Activated CD4-positive, alpha-beta memory T cell treated with anti-CD3 and anti-CD28 coated beads, Interleukin-2, amount 10 ng/mL, durations not matched to agents 7 days and 5 days (primary cell): ENCODE measurements around the gene CCDC170. TPM values are rescaled to one million over a fixed set of nuclear protein-coding genes. Genes with fewer than 3 reads are reported as not detected.

Experiments
- CTCF ChIA-PET: fragments of 350-600 bp; sonication (Branson Sonifier 250); formaldehyde crosslinking; loops from one replicate; lab custom pipeline; 2021; ENCODE audit warnings: antibody characterized with exemption, inconsistent platforms; lab: Charles Lee
- POLR2A ChIA-PET: fragments of 350-600 bp; sonication (Branson Sonifier 250); formaldehyde crosslinking; loops from one replicate; lab custom pipeline; 2021; ENCODE audit warnings: antibody characterized with exemption; lab: Charles Lee
- DNase-seq: peaks from one replicate; pipeline ENCODE4 v3.0.0-alpha.2; 2020
- H3K27ac Mint-ChIP-seq: one replicate; pipeline ENCODE4 v1.8.0; 2021; ENCODE audit warnings: mild to moderate bottlenecking, mixed read lengths
- H3K27me3 Mint-ChIP-seq: one replicate; pipeline ENCODE4 v1.8.0; 2021; ENCODE audit warnings: mixed read lengths
- H3K36me3 Mint-ChIP-seq: one replicate; pipeline ENCODE4 v1.8.0; 2021; ENCODE audit warnings: low read depth, mixed read lengths
- H3K4me1 Mint-ChIP-seq: one replicate; pipeline ENCODE4 v1.8.0; 2021; ENCODE audit warnings: mixed read lengths
- H3K4me3 Mint-ChIP-seq: one replicate; pipeline ENCODE4 v1.8.0; 2021; ENCODE audit warnings: mild to moderate bottlenecking, mixed read lengths
- H3K9me3 Mint-ChIP-seq: one replicate; pipeline ENCODE4 v1.8.0; 2021; ENCODE audit warnings: mixed read lengths
- total RNA-seq, 2 experiments: library from RNA; stranded (reverse); gene quantifications; one replicate each; pipeline ENCODE4 v1.2.3, GENCODE V29; 2021

CCDC170 gene
- total RNA-seq, 2 experiments from 2014 or later: not detected

DNA sequence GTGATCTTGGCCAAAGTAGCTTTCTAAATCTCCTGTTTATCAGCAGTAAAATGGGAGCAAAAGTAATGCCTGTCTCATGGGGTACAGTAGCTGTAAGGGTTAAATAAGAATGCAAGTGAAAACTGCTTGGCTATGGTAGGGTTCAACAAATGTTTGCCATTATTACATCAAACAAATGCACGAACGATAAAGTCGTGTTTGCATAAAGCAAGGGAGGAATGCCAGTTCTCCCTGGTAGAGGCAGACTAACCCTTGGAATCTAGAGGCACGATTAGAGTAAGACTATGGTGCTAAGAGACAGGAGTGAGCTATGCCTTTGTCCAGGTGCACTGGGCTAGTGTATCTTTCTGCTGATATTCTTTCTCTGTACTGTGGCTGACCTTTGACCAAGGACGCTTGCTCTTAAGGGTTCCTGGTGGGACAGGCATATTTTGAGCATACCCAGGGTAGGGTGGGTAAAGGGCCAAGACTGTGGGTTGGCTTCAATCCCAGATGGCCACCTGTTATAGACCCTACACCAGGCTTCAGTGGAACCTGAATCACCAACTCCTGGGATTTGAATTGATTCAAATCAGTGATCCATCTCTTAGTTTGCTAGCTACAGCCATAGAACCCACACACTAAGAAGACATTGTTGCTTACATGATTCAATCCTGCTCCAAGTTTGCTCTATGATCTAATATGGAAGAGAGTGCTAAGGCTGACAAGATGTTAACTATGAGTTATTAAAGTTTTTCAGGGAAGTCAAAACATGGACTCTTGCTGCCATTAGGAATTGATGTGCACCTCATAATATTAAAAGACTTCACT is 139.9 kb downstream of the CCDC170 start:
- Mint-ChIP-seq H3K27me3 (peaks cover 11% of the 10 kb centered on the region), H3K36me3 (no peaks in the 10 kb centered on the region), H3K27ac (no peak overlapping the region), H3K4me3 (no peak overlapping the region), H3K9me3 (no peaks in the 10 kb centered on the region), H3K4me1 (no peaks in the 10 kb centered on the region)
- ChIA-PET POLR2A (no interaction called here), CTCF (no interaction called here)
- DNase-seq: no peak

DNA sequence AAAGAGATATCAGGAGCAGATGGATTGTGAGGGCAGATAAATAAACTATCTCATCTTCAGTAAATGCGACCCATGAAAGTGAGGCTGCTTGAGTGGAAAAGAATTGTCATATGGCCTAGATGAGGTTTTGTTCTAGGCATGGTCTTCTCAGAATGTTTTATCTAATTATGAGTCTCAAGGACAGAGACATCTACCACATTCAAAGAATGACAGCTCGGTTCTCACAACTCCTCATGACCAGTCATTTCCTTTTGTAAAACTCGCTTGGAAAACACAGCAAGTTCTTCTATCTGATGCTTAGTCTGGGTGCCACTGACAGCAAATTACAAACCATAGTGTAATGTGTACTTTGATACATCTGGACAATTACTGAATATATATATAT is 140.5 kb downstream of the CCDC170 start:
- no peak for DNase-seq
- CTCF ChIA-PET: no interaction called here

DNA sequence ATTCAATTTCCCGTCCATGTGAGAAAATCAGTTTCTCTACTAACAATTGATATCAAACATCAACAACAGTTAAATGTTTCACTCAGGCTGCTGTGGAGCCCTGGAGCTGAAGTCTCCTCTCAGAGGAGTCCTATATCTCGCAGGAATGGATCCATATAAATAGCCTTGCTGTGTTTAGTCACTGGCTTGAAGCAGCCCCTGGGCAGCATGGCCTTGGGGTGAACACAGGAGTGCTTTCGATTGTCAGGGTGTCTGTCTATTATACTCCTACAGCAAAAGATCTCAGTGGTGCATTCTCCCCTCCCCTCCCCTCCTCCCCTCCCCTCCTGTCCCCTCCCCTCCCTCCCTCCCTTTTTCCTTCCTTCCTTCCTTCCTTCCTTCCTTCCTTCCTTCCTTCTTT is 141.9 kb downstream of the CCDC170 start:
- POLR2A ChIA-PET: no interaction called here
- DNase-seq: no peak
- H3K4me1 Mint-ChIP-seq: no peaks in the 10 kb centered on the region

More for the DNA sequence above, 140.5 kb downstream of the CCDC170 start:
- no peak overlapping the region for H3K4me3 Mint-ChIP-seq
- H3K27me3 Mint-ChIP-seq: peaks cover 11% of the 10 kb centered on the region
- POLR2A ChIA-PET: no interaction called here
- no peaks in the 10 kb centered on the region for H3K9me3 Mint-ChIP-seq
- H3K36me3 Mint-ChIP-seq: no peaks in the 10 kb centered on the region
- no peak overlapping the region for H3K27ac Mint-ChIP-seq
- H3K4me1 Mint-ChIP-seq: no peaks in the 10 kb centered on the region

DNA sequence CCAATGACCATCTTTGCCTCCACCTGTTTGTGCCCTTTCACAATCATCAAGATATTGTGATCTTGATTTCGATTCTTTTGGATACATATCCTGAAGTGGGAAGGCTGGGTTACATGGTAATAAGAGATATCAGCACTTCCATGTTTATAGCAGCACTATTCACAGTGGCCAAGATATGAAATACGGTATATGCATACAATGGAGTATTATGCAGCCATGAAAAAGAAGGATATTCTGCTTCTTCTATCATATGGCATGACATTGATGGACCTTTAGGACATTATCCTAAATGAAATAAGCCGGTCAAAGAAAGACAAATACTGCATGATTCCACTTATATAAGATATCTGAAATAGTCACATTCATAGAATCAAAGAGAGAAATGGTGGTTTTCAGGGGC is 144.0 kb downstream of the CCDC170 start:
- no peaks in the 10 kb centered on the region for H3K4me1 Mint-ChIP-seq
- no peak overlapping the region for H3K4me3 Mint-ChIP-seq
- no peak for DNase-seq
- H3K27me3 Mint-ChIP-seq: peaks cover 13% of the 10 kb centered on the region
- H3K27ac Mint-ChIP-seq: no peak overlapping the region
- POLR2A ChIA-PET: no interaction called here
- CTCF ChIA-PET: no interaction called here
- H3K36me3 Mint-ChIP-seq: no peaks in the 10 kb centered on the region
- peaks cover 2% of the 10 kb centered on the region for H3K9me3 Mint-ChIP-seq

More for the DNA sequence above, 141.9 kb downstream of the CCDC170 start:
- Mint-ChIP-seq H3K36me3 (no peaks in the 10 kb centered on the region), H3K9me3 (no peaks in the 10 kb centered on the region), H3K4me3 (no peak overlapping the region), H3K27ac (no peak overlapping the region), H3K27me3 (peaks cover 13% of the 10 kb centered on the region)
- CTCF ChIA-PET: no interaction called here

DNA sequence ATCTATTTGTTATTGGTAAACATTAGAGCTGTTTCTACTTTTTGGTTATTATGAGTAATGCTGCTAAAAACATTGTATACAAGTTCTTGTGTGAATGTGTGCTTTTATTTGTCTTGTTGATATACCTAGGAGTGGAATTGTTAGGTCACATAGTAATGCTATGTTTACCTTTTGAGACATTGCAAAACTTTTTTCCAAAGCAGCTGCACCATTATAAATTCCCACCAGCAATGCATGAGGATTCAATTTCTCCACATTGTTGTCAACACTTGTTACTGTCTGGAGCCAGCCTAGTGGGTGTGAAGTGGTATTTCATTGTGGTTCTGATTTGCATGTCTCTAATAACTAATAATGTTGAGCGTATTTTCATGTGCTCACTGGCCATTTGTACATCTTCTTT is 145.9 kb downstream of the CCDC170 start:
- CTCF ChIA-PET: interaction anchor here (0.7 kb wide), 1 partner anchor 200 kb away, joined by 3 read pairs; no protein-coding TSS in a partner anchor

DNA sequence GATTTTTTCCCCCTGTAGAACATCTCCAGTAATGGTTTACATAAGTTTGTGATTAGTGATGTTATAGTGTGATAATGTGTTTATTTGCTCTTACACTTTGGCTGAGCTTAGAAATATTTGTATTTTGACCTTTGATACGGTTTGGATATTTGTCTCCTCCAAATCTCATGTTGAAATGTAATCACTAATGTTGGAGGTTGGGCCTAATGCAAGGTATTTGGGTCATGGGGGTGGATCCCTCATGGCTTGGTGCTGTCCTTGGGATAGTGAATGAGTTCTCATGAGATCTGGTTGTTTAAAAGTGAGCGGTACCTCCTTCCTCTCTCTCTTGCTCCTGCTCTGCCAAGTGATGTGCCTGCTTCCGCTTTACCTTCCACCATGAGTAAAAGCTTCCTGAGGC is 147.2 kb downstream of the CCDC170 start:
- peaks cover 32% of the 10 kb centered on the region for H3K27me3 Mint-ChIP-seq
- CTCF ChIA-PET: no interaction called here
- peaks cover 2% of the 10 kb centered on the region for H3K9me3 Mint-ChIP-seq
- POLR2A ChIA-PET: no interaction called here
- no peaks in the 10 kb centered on the region for H3K4me1 Mint-ChIP-seq
- H3K4me3 Mint-ChIP-seq: no peak overlapping the region
- no peak overlapping the region for H3K27ac Mint-ChIP-seq
- no peaks in the 10 kb centered on the region for H3K36me3 Mint-ChIP-seq
- no peak for DNase-seq

More for the DNA sequence above, 145.9 kb downstream of the CCDC170 start:
- H3K4me1 Mint-ChIP-seq: no peaks in the 10 kb centered on the region
- H3K4me3 Mint-ChIP-seq: no peak overlapping the region
- no peak overlapping the region for H3K27ac Mint-ChIP-seq
- POLR2A ChIA-PET: no interaction called here
- H3K36me3 Mint-ChIP-seq: no peaks in the 10 kb centered on the region
- no peak for DNase-seq
- H3K27me3 Mint-ChIP-seq: peaks cover 23% of the 10 kb centered on the region
- peaks cover 2% of the 10 kb centered on the region for H3K9me3 Mint-ChIP-seq

DNA sequence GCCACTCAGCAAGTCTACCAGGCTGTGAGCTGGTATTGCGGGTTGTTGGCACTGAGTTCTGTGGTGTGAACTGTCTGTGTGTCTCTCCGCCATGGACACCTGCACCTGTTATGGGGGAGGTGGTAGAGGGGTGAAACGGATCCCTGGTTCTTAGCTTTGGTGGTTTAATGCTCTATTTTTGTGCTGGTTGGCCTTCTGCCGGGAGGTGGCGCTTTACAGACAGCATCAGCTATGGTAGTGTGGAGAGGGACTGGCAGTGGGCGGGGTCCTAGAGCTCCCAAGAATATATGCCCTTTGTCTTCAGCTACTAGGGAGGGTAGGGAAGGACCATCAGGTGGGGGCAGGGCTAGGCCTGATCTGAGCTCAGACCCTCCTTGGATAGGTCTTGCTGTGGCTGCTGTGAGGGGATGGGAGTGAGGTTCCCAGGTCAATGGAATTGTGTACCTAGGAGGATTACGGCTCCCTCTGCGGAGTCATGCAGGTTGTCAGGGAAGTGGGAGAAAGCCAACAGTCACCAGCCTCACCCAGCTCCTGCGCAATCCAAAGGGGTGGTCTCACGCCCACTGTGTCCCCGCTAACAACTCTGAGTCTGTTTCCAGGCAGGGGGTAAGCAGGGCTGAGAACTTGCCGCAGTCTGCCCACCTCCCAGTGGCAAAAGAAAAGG is 154.3 kb downstream of the CCDC170 start:
- ChIA-PET POLR2A (no interaction called here), CTCF (interaction anchor here (1.3 kb wide), 1 partner anchor 27 kb away, joined by 3 read pairs; no protein-coding TSS in a partner anchor)
- H3K9me3 Mint-ChIP-seq: no peaks in the 10 kb centered on the region
- H3K4me3 Mint-ChIP-seq: no peak overlapping the region
- DNase-seq: peak; percentile 19
- H3K27me3 Mint-ChIP-seq: peaks cover 38% of the 10 kb centered on the region
- H3K36me3 Mint-ChIP-seq: no peaks in the 10 kb centered on the region
- no peaks in the 10 kb centered on the region for H3K4me1 Mint-ChIP-seq
- no peak overlapping the region for H3K27ac Mint-ChIP-seq

DNA sequence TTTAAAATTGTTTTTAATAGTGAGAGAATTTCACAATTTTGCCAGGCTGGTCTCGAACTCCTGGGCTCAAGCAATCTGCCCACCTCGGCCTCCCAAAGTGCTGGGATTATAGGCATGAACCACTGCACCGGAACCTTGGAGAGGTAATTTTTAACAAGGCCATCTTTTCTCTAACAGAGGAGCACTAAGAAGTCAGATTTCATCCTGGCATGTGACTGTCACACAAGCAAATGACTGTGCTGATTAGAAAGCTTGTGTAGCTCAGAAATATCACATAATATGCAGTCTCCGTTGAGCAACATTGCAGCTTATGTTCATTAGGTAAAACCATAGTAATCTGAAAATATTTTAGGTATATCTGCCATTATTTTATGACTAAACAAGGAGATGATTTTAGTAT is 156.0 kb downstream of the CCDC170 start:
- Mint-ChIP-seq H3K4me1 (no peaks in the 10 kb centered on the region), H3K36me3 (no peaks in the 10 kb centered on the region), H3K27ac (no peak overlapping the region), H3K4me3 (no peak overlapping the region), H3K27me3 (peaks cover 30% of the 10 kb centered on the region), H3K9me3 (peaks cover under 1% of the 10 kb centered on the region)
- ChIA-PET CTCF (interaction anchor here (0.7 kb wide), 1 partner anchor 1014 kb away, joined by 3 read pairs; no protein-coding TSS in a partner anchor), POLR2A (no interaction called here)
- DNase-seq: no peak

DNA sequence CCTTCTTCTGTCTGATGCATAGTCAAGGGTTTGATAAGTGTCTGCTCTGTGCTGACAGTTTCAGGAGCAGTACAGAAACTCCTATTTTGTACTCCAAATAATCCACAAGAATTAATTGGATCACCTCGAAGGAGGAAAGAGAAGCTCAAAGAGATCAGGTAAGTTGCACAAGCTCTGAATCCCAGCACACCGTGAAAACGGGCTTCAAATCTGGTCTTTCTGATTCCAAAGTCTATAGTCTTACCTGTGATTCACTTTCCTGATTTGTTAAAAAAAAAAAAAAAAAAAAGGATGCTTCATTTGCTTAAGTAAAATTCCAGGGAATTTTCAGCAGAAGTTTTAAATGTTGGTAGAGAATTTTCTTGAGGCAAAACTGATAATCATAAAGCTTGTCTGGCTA is 157.8 kb downstream of the CCDC170 start:
- Mint-ChIP-seq H3K27ac (no peak overlapping the region), H3K4me1 (no peaks in the 10 kb centered on the region), H3K4me3 (no peak overlapping the region), H3K36me3 (no peaks in the 10 kb centered on the region), H3K9me3 (peaks cover 4% of the 10 kb centered on the region), H3K27me3 (peaks cover 17% of the 10 kb centered on the region)
- ChIA-PET POLR2A (no interaction called here), CTCF (no interaction called here)
- no peak for DNase-seq

DNA sequence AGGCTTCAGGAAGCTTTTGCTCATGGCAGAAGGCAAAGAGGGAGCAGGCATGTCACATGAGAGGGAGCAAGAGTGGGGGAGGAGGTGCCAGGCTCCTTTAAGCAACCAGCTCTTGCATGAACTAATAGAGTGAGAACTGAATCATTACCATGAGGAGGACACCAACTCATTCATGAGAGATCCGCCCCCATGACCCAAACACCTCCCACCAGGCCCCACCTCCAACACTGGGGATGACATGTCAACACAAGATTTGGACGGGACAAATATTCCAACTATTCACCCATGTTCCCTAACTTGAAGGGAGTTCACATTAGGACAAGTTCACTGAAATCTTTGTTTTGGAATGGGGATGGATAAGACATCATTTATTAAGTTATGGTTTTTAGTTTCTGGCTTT is 158.5 kb downstream of the CCDC170 start:
- H3K9me3 Mint-ChIP-seq: peaks cover 4% of the 10 kb centered on the region
- peaks cover 15% of the 10 kb centered on the region for H3K27me3 Mint-ChIP-seq
- ChIA-PET CTCF (no interaction called here), POLR2A (no interaction called here)
- H3K4me1 Mint-ChIP-seq: no peaks in the 10 kb centered on the region
- DNase-seq: no peak
- no peak overlapping the region for H3K27ac Mint-ChIP-seq
- H3K36me3 Mint-ChIP-seq: no peaks in the 10 kb centered on the region
- H3K4me3 Mint-ChIP-seq: no peak overlapping the region

DNA sequence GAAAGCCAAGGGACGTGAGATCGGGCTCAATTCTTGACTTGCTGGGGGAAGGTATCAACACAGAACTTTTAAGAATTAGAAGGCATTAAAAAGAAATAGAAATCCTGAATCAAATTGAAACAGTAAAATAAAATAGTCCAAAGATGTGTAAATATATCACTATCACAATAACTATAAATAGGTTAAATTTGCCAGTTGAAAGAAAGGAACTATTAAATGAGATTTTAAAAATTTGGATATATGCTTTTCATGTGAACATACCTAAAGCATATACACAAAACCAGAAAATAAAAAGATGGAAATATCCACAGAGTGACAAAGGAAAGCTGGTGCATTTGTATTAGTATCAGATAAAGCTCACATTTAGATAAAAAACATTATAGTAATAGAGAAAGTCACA is 161.3 kb downstream of the CCDC170 start:
- H3K27me3 Mint-ChIP-seq: peaks cover 9% of the 10 kb centered on the region
- no peak for DNase-seq
- no peaks in the 10 kb centered on the region for H3K36me3 Mint-ChIP-seq
- CTCF ChIA-PET: interaction anchor here (0.6 kb wide), 1 partner anchor 132 kb away, joined by 3 read pairs; no protein-coding TSS in a partner anchor
- POLR2A ChIA-PET: no interaction called here
- peaks cover 4% of the 10 kb centered on the region for H3K9me3 Mint-ChIP-seq
- no peaks in the 10 kb centered on the region for H3K4me1 Mint-ChIP-seq
- no peak overlapping the region for H3K27ac Mint-ChIP-seq
- H3K4me3 Mint-ChIP-seq: no peak overlapping the region

DNA sequence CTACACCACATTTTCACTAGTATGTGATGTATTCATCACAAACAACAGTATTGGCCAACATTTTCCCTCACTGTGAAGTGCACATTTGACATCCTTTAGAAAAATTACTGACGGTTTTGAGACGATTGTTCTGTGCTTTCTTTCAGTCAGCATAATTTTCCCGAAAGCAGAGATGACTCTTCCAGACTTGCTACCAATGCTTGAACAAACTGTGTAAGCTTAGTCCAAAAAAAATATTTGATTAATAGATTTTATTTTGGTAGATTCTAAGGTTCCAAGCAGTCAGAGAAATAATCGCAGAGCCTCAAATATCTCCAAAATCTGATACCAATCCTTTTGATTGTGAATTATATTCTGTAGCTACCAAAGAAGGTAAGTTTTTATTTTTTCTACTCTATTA is 162.6 kb downstream of the CCDC170 start:
- Mint-ChIP-seq H3K4me1 (no peaks in the 10 kb centered on the region), H3K9me3 (peaks cover 4% of the 10 kb centered on the region), H3K27ac (no peak overlapping the region), H3K4me3 (no peak overlapping the region), H3K36me3 (no peaks in the 10 kb centered on the region), H3K27me3 (peaks cover 11% of the 10 kb centered on the region)
- POLR2A ChIA-PET: no interaction called here
- CTCF ChIA-PET: interaction anchor here (0.6 kb wide), 1 partner anchor 19 kb away, joined by 3 read pairs; no protein-coding TSS in a partner anchor
- no peak for DNase-seq

DNA sequence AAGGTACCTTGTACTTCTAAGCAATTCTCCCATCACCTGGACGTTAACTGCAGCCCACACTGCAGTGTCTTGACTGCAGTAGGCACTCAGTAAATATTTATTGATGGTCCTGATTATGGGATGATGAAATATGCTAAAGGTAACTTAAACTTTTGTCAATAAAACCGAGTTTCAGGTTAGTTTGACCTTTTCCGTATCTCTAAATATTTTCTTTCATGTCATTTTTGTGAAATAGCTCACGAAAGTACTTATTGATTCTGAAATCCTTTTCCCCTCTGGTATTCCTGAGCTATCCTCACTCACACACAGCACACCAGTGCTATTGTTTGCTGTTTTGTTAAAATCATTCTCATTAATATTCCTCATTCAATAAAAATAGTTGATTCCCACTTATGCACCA is 164.3 kb downstream of the CCDC170 start:
- Mint-ChIP-seq H3K4me3 (no peak overlapping the region), H3K9me3 (peaks cover 4% of the 10 kb centered on the region), H3K36me3 (no peaks in the 10 kb centered on the region), H3K27ac (no peak overlapping the region), H3K27me3 (peaks cover 11% of the 10 kb centered on the region), H3K4me1 (no peaks in the 10 kb centered on the region)
- ChIA-PET CTCF (no interaction called here), POLR2A (no interaction called here)
- DNase-seq: no peak
